Astrocyte of the spinal cord (primary cell): ENCODE results near the gene PLSCR5.

Experiments
- DNase-seq: peaks from one replicate; pipeline ENCODE4 v3.0.0; 2011; ENCODE audit warnings: low read depth, low spot score
- H3K4me3 ChIP-seq: 2 replicates; pipeline ENCODE4 v1.5.1; 2011; ENCODE audit warnings: low read depth, mild to moderate bottlenecking, low read length, moderate library complexity
- CTCF ChIP-seq: IDR thresholded peaks from 2 replicates; pipeline ENCODE4 v1.5.1; 2012; ENCODE audit warnings: low read depth, mild to moderate bottlenecking, low read length, inconsistent platforms
- in situ Hi-C: cut with HindIII; loops from 2 replicates; pipeline ENCODE4 v1.10.0; 2017; ENCODE audit warnings: low sequenced_read_pairs

Gene PLSCR5

GRCh38 chr3:146575636-146576035, 29.5 kb downstream of the PLSCR5 start:
- no peak for DNase-seq
- no peak for TF ChIP-seq CTCF
- in situ Hi-C loops: no loop called here
- H3K4me3 ChIP-seq: no peak overlapping the region

DNA sequence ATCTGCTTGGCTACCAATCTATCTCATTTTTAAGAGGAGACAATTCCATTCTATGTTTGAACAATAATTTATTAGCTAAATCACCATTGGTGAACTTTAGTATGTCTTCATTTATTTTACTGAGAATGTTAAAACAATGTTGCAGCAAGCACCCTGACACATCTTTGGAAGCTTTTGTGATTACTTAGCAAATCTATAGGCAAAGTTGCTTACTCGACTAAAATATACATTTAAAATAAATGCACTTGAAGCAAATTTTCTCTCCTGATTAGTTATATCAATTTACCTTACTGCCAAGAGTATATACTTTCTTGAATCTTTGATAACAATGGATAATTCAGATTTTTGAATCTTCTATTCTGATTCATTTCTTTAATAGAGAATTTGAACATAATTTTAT, 31.0 kb downstream of the PLSCR5 start:
- in situ Hi-C loops: no loop called here
- TF ChIP-seq CTCF: no peak
- H3K4me3 ChIP-seq: no peak overlapping the region

GRCh38 chr3:146569314-146569713, 35.8 kb downstream of the PLSCR5 start:
- no peak for DNase-seq
- no peak overlapping the region for H3K4me3 ChIP-seq
- no peak for TF ChIP-seq CTCF
- in situ Hi-C loops: no loop called here

More for the DNA sequence above, 31.0 kb downstream of the PLSCR5 start:
- DNase-seq: no peak

DNA sequence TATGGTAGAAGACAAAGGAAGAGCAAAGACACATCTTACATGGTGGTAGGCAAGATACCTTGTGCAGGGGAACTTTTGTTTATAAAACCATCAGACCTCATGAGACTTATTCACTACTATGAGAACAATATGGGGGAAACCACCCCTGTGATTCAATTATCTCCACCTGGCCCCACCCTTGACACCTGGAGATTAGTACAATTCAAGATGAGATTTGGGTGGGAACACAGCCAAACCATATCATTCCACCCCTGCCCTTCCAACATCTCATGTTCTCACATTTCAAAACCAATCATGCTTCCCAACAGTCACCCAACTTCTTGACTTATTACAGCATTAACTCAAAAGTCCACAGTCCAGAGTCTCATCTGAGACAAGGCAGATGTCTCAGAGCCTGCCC, 39.0 kb downstream of the PLSCR5 start:
- H3K4me3 ChIP-seq: no peak overlapping the region
- no peak for DNase-seq
- in situ Hi-C loops: no loop called here
- TF ChIP-seq CTCF: no peak

DNA sequence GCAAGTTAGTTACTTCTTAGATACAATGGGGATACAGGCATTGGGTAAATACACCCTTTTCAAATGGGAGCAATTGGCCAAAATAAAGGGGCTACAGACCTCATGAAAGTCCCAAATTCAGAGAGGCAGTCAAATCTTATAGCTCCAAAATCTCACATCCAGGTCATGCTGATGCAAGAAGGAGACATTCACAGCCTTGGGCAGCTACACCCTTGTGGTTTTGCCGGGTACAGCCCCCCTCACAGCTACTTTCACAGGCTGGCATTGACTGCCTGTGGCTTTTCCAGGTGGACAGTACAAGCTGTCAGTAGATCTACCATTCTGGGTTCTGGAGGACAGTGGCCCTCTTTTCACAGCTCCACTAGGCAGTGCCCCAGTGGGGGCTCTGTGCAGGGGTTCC, 43.3 kb downstream of the PLSCR5 start:
- TF ChIP-seq CTCF: no peak
- no peak overlapping the region for H3K4me3 ChIP-seq
- in situ Hi-C loops: no loop called here
- DNase-seq: no peak

DNA sequence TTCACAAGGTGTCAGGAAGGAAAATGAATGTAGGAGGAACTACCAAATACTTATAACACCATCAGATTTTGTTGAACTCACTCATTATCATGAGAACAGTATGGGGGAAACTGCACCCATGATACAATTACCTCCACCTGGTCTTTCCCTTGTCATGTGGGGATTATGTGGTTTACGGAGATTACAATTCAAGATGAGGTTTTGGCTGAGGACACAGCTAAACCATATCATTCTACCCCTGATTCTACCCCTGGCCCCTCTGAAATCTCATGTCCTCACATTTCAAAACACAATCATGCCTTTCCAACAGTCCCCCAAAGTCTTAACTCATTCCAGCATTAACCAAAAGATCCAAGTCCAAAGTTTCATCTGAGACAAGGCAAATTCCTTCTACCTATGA, 43.7 kb downstream of the PLSCR5 start:
- H3K4me3 ChIP-seq: no peak overlapping the region
- DNase-seq: no peak
- in situ Hi-C loops: no loop called here
- no peak for TF ChIP-seq CTCF

DNA sequence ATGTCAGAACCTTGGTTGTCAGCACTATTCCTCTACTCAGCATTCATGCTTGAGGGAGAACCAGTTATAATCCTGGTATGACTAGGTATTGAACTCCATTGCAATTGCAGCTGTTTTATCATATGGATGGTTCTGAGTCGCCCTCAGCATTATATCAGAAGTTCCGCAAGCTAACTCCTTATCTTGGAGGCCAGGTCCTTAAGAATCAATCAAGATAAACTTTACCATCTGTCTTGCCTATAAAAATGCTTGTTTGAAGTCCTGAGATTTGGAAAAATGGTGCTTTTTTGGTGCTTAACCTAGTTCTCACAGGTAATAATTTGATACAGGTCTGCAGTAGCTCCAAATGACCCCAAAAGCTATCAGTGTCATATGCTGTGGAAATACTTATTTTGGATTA, 44.5 kb downstream of the PLSCR5 start:
- no peak overlapping the region for H3K4me3 ChIP-seq
- DNase-seq: no peak
- no peak for TF ChIP-seq CTCF
- in situ Hi-C loops: no loop called here
